Stomach (tissue), 9 donors: ENCODE data around the gene CELF5. TPM values are rescaled to one million over a fixed set of nuclear protein-coding genes. Genes with fewer than 3 reads are reported as not detected.

Experiments
- DNase-seq, 2 donors: peaks; one replicate each; pipeline versions ENCODE4 v3.0.0 to v3.0.0-alpha.2; 2013 to 2019
- H3K27ac ChIP-seq, 5 donors: fragments of 200-600 bp in 4 of 5; sonication (generic) in 4 of 5; one replicate each; pipeline ENCODE4 v1.5.1; 2013 to 2019; ENCODE audit warnings: mild to moderate bottlenecking in 1 of 5, moderate library complexity in 1 of 5
- H3K27me3 ChIP-seq, 3 donors: fragments of 200-600 bp; sonication (generic); one replicate each; pipeline ENCODE4 v1.5.1; 2017 to 2019; ENCODE audit warnings: mixed run types in 1 of 3
- H3K36me3 ChIP-seq, 4 donors: fragments of 200-600 bp; sonication (generic); 1 replicate in 3 of 4; 2 replicates in 1 of 4; pipeline ENCODE4 v1.5.1; 2016 to 2019
- H3K4me1 ChIP-seq, 4 donors: fragments of 200-600 bp; sonication (generic); one replicate each; pipeline ENCODE4 v1.5.1; 2016 to 2019
- H3K4me3 ChIP-seq, 4 donors: fragments of 200-600 bp; sonication (generic) in 3 of 4; one replicate each; pipeline ENCODE4 v1.5.1; 2016 to 2019; ENCODE audit warnings: mild to moderate bottlenecking in 1 of 4
- H3K9me3 ChIP-seq, 4 donors: fragments of 200-600 bp; sonication (generic); one replicate each; pipeline ENCODE4 v1.5.1; 2016 to 2019
- EP300 ChIP-seq: sonication (generic); formaldehyde crosslinking; IDR thresholded peaks from one replicate; pipeline ENCODE4 v1.6.1; 2017; ENCODE audit warnings: antibody characterized with exemption
- POLR2A ChIP-seq, 4 donors: fragments of 450-650 bp; IDR thresholded peaks; one replicate each; pipeline ENCODE4 v1.6.1; 2016; ENCODE audit warnings: antibody characterized with exemption in 4 of 4, control low read depth in 2 of 4, mild to moderate bottlenecking in 1 of 4, moderate library complexity in 1 of 4
- POLR2AphosphoS5 ChIP-seq, 3 donors: sonication (generic); formaldehyde crosslinking; IDR thresholded peaks; one replicate each; pipeline ENCODE4 v1.6.1; 2016; ENCODE audit warnings: antibody characterized with exemption in 3 of 3
- WGBS, 5 donors: extraction: QIAGEN DNeasy Blood & Tissue Kit in 3 of 5; methylation state at CpG; one replicate each; pipeline versions ENCODE4 v1.1.5 to v1.1.7; 2013 to 2018; 5-methylcytosine and 5-hydroxymethylcytosine counted together
- intact Hi-C: fragments of 100-400 bp; cut with DNase I; formaldehyde crosslinking; loops from one replicate; pipeline ENCODE4 v1.15.1; 2023; ENCODE audit warnings: low total_unique reads
- polyA plus RNA-seq, 3 donors: library from polyadenylated mRNA; stranded (reverse); fragments of 200-250 nt; gene quantifications; one replicate each; pipeline ENCODE4 v1.2.3, GENCODE V29; 2013
- total RNA-seq, 5 donors: library from RNA; depleted of rRNA; stranded (reverse); fragments of >200 nt; gene quantifications; one replicate each; pipeline versions ENCODE4 v1.1.0 to v1.2.3, GENCODE V29; 2014 to 2016
- TF ChIP-seq, protein P1 (sequence below), 7 experiments: fragments of 450-650 bp in 4 of 7; fragments of 200-600 bp in 3 of 7; sonication (generic) in 3 of 7; IDR thresholded peaks; one replicate each; pipeline ENCODE4 v1.5.1; 2016 to 2019; ENCODE audit warnings: antibody characterized with exemption in 7 of 7, control low read depth in 2 of 7, mild to moderate bottlenecking in 1 of 7
- donor health status: healthy with polysubstance abuse.
- donor health status: Bipolar disorder and iron deficiency.
- donor health status: healthy.

The CELF5 gene
- total and polyA plus RNA-seq, 8 donors, result 0.18 TPM; not detected in 6

- 72 to 85% (median 83%) methylated on average over 6 of the region's 6 CpGs for WGBS, 5 donors
- intact Hi-C loops, result loop anchor here (5.0 kb wide), 1 partner anchor 150 kb away; no protein-coding TSS in a partner anchor
- no peaks in the 10 kb centered on the region for H3K36me3 ChIP-seq
Observed at GRCh38 chr19:3322199-3322978, 97.9 kb downstream of the CELF5 start.

GRCh38 chr19:3323026-3323425 lies 98.6 kb downstream of the CELF5 start:
- Histone ChIP-seq H3K36me3 (no peaks in the 10 kb centered on the region), H3K9me3 (no peaks in the 10 kb centered on the region), H3K27ac (no peak overlapping the region), H3K4me1 (peaks cover 0 to 13% (median 5%) of the 10 kb centered on the region in 4 donors), H3K4me3 (no peak overlapping the region), H3K27me3 (peaks cover 0 to 37% (median 22%) of the 10 kb centered on the region in 3 donors)
- intact Hi-C loops, result loop anchor here (5.0 kb wide), 1 partner anchor 149 kb away; no protein-coding TSS in a partner anchor
- 34 to 61% (median 39%) methylated on average over 2 of the region's 2 CpGs; no CpG with 5 or more reads in 1 of the 5 donors for WGBS, 5 donors
- TF ChIP-seq POLR2AphosphoS5 (IDR thresholded peaks at IDR 0.05), result no peak
- no peak for TF ChIP-seq EP300
- DNase-seq, result no peak

More at GRCh38 chr19:3322199-3322978, 97.9 kb downstream of the CELF5 start:
- peaks cover 0 to 9% (median 4%) of the 10 kb centered on the region in 4 donors for H3K4me1 ChIP-seq
- no peak for DNase-seq
- no peaks in the 10 kb centered on the region for H3K9me3 ChIP-seq
- TF ChIP-seq POLR2A (IDR thresholded peaks at IDR 0.05) (no peak), POLR2AphosphoS5 (IDR thresholded peaks at IDR 0.05) (no peak), EP300 (no peak)
- TF ChIP-seq, protein P1, sequence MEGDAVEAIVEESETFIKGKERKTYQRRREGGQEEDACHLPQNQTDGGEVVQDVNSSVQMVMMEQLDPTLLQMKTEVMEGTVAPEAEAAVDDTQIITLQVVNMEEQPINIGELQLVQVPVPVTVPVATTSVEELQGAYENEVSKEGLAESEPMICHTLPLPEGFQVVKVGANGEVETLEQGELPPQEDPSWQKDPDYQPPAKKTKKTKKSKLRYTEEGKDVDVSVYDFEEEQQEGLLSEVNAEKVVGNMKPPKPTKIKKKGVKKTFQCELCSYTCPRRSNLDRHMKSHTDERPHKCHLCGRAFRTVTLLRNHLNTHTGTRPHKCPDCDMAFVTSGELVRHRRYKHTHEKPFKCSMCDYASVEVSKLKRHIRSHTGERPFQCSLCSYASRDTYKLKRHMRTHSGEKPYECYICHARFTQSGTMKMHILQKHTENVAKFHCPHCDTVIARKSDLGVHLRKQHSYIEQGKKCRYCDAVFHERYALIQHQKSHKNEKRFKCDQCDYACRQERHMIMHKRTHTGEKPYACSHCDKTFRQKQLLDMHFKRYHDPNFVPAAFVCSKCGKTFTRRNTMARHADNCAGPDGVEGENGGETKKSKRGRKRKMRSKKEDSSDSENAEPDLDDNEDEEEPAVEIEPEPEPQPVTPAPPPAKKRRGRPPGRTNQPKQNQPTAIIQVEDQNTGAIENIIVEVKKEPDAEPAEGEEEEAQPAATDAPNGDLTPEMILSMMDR (IDR thresholded peaks at IDR 0.05), result no peak
- peaks cover 0 to 43% (median 22%) of the 10 kb centered on the region in 3 donors for H3K27me3 ChIP-seq
- H3K4me3 ChIP-seq, result no peak overlapping the region
- no peak overlapping the region for H3K27ac ChIP-seq

DNA sequence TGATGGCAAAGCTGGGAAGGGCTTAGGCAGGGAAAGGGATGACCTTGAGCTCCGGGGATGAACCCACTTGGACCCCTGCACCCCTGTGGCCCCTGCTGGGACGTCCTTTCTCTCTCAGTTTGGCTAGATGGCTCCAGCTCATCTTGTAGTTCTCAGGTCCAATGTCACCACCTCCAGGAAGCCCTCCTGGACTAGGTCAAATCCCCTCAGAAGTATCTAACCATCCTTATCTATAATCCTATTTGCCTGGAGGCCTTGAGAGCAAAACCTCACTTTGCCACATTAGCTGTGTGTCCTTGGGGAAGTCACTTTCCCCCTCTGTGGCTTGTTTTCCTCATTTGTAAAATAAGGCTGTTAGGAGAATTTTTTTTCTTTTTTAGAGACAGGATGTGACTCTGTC lies 99.2 kb downstream of the CELF5 start:
- no peak for TF ChIP-seq EP300
- no peak for TF ChIP-seq POLR2AphosphoS5 (IDR thresholded peaks at IDR 0.05)
- TF ChIP-seq, protein P1 (IDR thresholded peaks at IDR 0.05), result no peak
- no peak for TF ChIP-seq POLR2A (IDR thresholded peaks at IDR 0.05)
- 44 to 55% (median 45%) methylated on average over 2 of the region's 2 CpGs for WGBS, 5 donors

GRCh38 chr19:3324405-3324856 lies 100.0 kb downstream of the CELF5 start:
- no peak overlapping the region for H3K4me3 ChIP-seq
- H3K9me3 ChIP-seq, result no peaks in the 10 kb centered on the region
- DNase-seq, result peak; percentile 51 to 77
- TF ChIP-seq, protein P1 (IDR thresholded peaks at IDR 0.05), result peak in 5 of 7 experiments; percentile 62 to 76 (median 70)
- TF ChIP-seq EP300, result no peak
- WGBS, 5 donors, result 32 to 45% (median 34%) methylated on average over 5 of the region's 5 CpGs
- no peaks in the 10 kb centered on the region for H3K36me3 ChIP-seq
- H3K4me1 ChIP-seq, result peaks cover 0 to 13% (median 5%) of the 10 kb centered on the region in 4 donors
- no peak overlapping the region for H3K27ac ChIP-seq
- peaks cover 0 to 24% (median 15%) of the 10 kb centered on the region in 3 donors for H3K27me3 ChIP-seq
- intact Hi-C loops, result loop anchor here (5.0 kb wide), 1 partner anchor 148 kb away; no protein-coding TSS in a partner anchor

More for the DNA sequence above, 99.2 kb downstream of the CELF5 start:
- H3K27ac ChIP-seq, result no peak overlapping the region
- peaks cover 0 to 32% (median 22%) of the 10 kb centered on the region in 3 donors for H3K27me3 ChIP-seq
- peaks cover 0 to 13% (median 5%) of the 10 kb centered on the region in 4 donors for H3K4me1 ChIP-seq
- no peaks in the 10 kb centered on the region for H3K36me3 ChIP-seq
- DNase-seq, result no peak
- no peaks in the 10 kb centered on the region for H3K9me3 ChIP-seq
- intact Hi-C loops, result loop anchor here (5.0 kb wide), 1 partner anchor 149 kb away; no protein-coding TSS in a partner anchor
- H3K4me3 ChIP-seq, result no peak overlapping the region
